CD14-positive monocyte (primary cell): ENCODE measurements around the gene CHERP. TPM values are rescaled to one million over a fixed set of nuclear protein-coding genes. Genes with fewer than 3 reads are reported as not detected.

ENCODE experiments used
- DNase-seq, 3 donors: peaks; one replicate each; pipeline ENCODE4 v3.0.0-alpha.2; 2011 to 2022
- H2AFZ ChIP-seq: 2 replicates; pipeline ENCODE4 v1.6.0; 2012; ENCODE audit warnings: mild to moderate bottlenecking, low read depth, low read length, inconsistent platforms; ENCODE audit not compliant: insufficient read depth, poor library complexity, severe bottlenecking
- H3K27ac ChIP-seq, 2 donors: 1 replicate in 1 of 2; 2 replicates in 1 of 2; pipeline ENCODE4 v1.5.1; 2012 to 2013; ENCODE audit warnings: low read length in 2 of 2, control low read depth in 1 of 2, inconsistent platforms in 1 of 2, low read depth in 1 of 2, mild to moderate bottlenecking in 1 of 2
- H3K27me3 ChIP-seq, 2 donors: one replicate each; pipeline versions ENCODE4 v1.6.0 to v1.6.1; 2011 to 2013; ENCODE audit warnings: low read length in 2 of 2; ENCODE audit not compliant: control insufficient read depth in 2 of 2, insufficient read depth in 2 of 2
- H3K36me3 ChIP-seq, 2 donors: replicated peaks in 1 of 2; 1 replicate in 1 of 2; 2 replicates in 1 of 2; pipeline versions ENCODE4 v1.5.1 to v1.6.1; 2012 to 2013; ENCODE audit warnings: low read length in 2 of 2, control low read depth in 1 of 2, inconsistent platforms in 1 of 2, mild to moderate bottlenecking in 1 of 2; ENCODE audit not compliant: insufficient read depth in 2 of 2, control insufficient read depth in 1 of 2
- H3K4me1 ChIP-seq, 2 donors: 1 replicate in 1 of 2; 2 replicates in 1 of 2; pipeline versions ENCODE4 v1.5.1 to v1.6.1; 2012 to 2013; ENCODE audit warnings: low read length in 2 of 2, control low read depth in 1 of 2, inconsistent platforms in 1 of 2, mild to moderate bottlenecking in 1 of 2, moderate library complexity in 1 of 2; ENCODE audit not compliant: insufficient read depth in 2 of 2, control insufficient read depth in 1 of 2
- H3K4me2 ChIP-seq: replicated peaks from 2 replicates; pipeline ENCODE3; 2012; ENCODE audit warnings: low read length, moderate library complexity, mild to moderate bottlenecking; ENCODE audit not compliant: poor library complexity, severe bottlenecking; ENCODE audit errors: extremely low read depth
- H3K4me3 ChIP-seq, 3 experiments: fragments of 200-600 bp in 1 of 3; sonication (generic) in 1 of 3; replicated peaks in 1 of 3; 1 replicate in 2 of 3; 2 replicates in 1 of 3; pipeline ENCODE4 v1.5.1; 2011 to 2013; ENCODE audit warnings: low read length in 3 of 3, mild to moderate bottlenecking in 3 of 3, control low read depth in 2 of 3, low read depth in 2 of 3, inconsistent platforms in 1 of 3, moderate library complexity in 1 of 3
- H3K79me2 ChIP-seq: 2 replicates; pipeline ENCODE4 v1.6.0; 2012; ENCODE audit warnings: mild to moderate bottlenecking, control low read depth, inconsistent platforms, low read length, moderate library complexity; ENCODE audit not compliant: insufficient read depth
- H3K9ac ChIP-seq: 2 replicates; pipeline ENCODE4 v1.6.0; 2017; ENCODE audit warnings: low read length, mild to moderate bottlenecking; ENCODE audit not compliant: insufficient read depth, poor library complexity, severe bottlenecking
- H3K9me3 ChIP-seq, 2 donors: replicated peaks in 1 of 2; 1 replicate in 1 of 2; 2 replicates in 1 of 2; pipeline versions ENCODE4 v1.5.1 to v1.6.1; 2012 to 2013; ENCODE audit warnings: low read length in 2 of 2, control low read depth in 1 of 2; ENCODE audit not compliant: control insufficient read depth in 1 of 2, insufficient read depth in 1 of 2
- H4K20me1 ChIP-seq: 2 replicates; pipeline ENCODE4 v1.6.0; 2012; ENCODE audit warnings: mild to moderate bottlenecking, low read length, control low read depth, moderate library complexity; ENCODE audit not compliant: insufficient read depth
- H3K27ac Mint-ChIP-seq, 7 donors: one replicate each; pipeline ENCODE4 v1.8.0; 2020; ENCODE audit warnings: mild to moderate bottlenecking in 7 of 7, mixed read lengths in 7 of 7, moderate library complexity in 6 of 7, inconsistent platforms in 2 of 7
- H3K27me3 Mint-ChIP-seq, 3 donors: one replicate each; pipeline ENCODE4 v1.8.0; 2021 to 2022; ENCODE audit warnings: low read depth in 3 of 3, mild to moderate bottlenecking in 3 of 3, mixed read lengths in 3 of 3, moderate library complexity in 3 of 3, inconsistent platforms in 1 of 3
- H3K36me3 Mint-ChIP-seq, 2 donors: one replicate each; pipeline ENCODE4 v1.8.0; 2020; ENCODE audit warnings: mixed read lengths in 2 of 2, inconsistent platforms in 1 of 2, mild to moderate bottlenecking in 1 of 2
- H3K4me1 Mint-ChIP-seq: one replicate; pipeline ENCODE4 v1.8.0; 2020; ENCODE audit warnings: mild to moderate bottlenecking, mixed read lengths
- H3K4me3 Mint-ChIP-seq, 2 donors: one replicate each; pipeline ENCODE4 v1.8.0; 2020; ENCODE audit warnings: mild to moderate bottlenecking in 2 of 2, mixed read lengths in 2 of 2, moderate library complexity in 1 of 2
- H3K9me3 Mint-ChIP-seq, 7 donors: one replicate each; pipeline ENCODE4 v1.8.0; 2020 to 2022; ENCODE audit warnings: mixed read lengths in 7 of 7, mild to moderate bottlenecking in 6 of 7, moderate library complexity in 6 of 7, inconsistent platforms in 2 of 7
- WGBS: methylation state at CpG from one replicate; pipeline ENCODE4 v1.1.5; 2013; ENCODE audit warnings: missing lambda C conversion rate; ENCODE audit not compliant: insufficient coverage; 5-methylcytosine and 5-hydroxymethylcytosine counted together
- intact Hi-C, 2 donors: fragments of 100-400 bp; cut with micrococcal nuclease; formaldehyde crosslinking; loops; one replicate each; pipeline versions ENCODE4 v1.15.0 to v1.15.1; 2023
- polyA plus RNA-seq, 3 donors: library from polyadenylated mRNA; depleted of rRNA in 1 of 3; unstranded in 2 of 3; stranded (reverse) in 1 of 3; fragments of 300-500 nt in 2 of 3; fragments of >200 nt in 1 of 3; fragmentation: Illumina TruSeq in 2 of 3; gene quantifications; 1 replicate in 2 of 3; 2 replicates in 1 of 3; pipeline ENCODE4 v1.2.3, GENCODE V29; 2012 to 2021
- TF ChIP-seq, protein P1 (sequence below): fragments of 200-600 bp; IDR thresholded peaks from one replicate; pipeline ENCODE4 v1.8.0; 2022; ENCODE audit warnings: antibody characterized with exemption, mild to moderate bottlenecking

CHERP gene
- polyA plus RNA-seq, 3 donors = 3.2 to 18.8 (median 5.3) TPM

DNA sequence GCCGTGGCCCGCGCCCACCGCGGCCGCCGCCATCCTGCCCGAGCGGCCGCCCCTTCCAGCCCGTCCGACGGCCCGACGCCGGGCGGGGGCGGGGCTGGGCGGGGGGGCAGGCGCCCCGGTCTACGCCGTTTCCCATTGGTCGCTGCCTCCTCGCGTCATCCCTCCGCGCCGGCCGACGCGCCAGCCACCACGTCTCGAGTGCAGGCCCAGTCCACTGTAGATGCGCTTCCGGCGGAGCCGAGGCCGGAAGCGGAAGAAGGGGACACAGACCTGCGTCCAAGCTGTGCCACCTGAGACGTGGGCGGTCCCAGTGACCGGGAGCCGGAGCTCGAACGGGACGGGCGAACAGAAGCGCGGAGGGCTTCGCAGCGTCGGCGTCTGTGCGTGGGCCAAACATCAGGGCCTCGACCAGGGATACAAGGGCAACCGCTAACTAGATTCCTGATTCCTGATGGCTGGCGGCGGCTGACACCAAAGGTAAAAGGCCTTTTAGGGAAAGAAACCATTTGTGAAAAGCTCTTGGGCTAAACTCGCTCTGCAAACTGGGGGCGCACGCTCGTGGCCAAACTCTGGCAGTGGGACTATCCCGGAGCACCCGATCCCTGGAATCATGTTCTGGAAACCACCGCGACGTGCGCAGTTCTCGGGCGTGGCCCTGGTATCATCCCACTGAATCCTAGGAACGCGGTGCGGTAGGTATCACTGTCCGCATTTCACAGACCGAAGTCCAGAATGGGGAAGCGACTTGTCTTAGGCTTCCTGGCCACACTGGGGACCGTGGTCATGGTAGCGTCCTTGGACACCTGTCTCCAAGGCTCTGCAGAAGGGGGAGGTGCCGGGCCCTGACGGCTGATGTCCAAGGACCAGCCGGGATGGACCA lies 30.3 kb upstream of the CHERP start, which contains the start of gene SLC35E1:
SLC35E1 (minus strand) TSS at position 84 of the 880 bp plus-strand sequence; CDS start at position 33, 51 bp downstream.
- under 1% methylated on average over 83 of the region's 83 CpGs for WGBS
- peaks cover 32 to 69% of the 10 kb centered on the region in 2 donors for H3K36me3 ChIP-seq
- H3K4me3 Mint-ChIP-seq = peak within 1 kb of the TSS; percentile 98 to 99
- H3K36me3 Mint-ChIP-seq = peaks cover 47 to 60% of the 10 kb centered on the region in 2 donors
- peak within 1 kb of the TSS; percentile 68 to 98 for H3K27ac ChIP-seq
- H3K9me3 ChIP-seq = no peaks in the 10 kb centered on the region
- peak within 1 kb of the TSS; percentile 86 to 99 (median 90) for H3K4me3 ChIP-seq
- H3K27me3 Mint-ChIP-seq = no peaks in the 10 kb centered on the region
- H3K4me1 Mint-ChIP-seq = peaks cover 32% of the 10 kb centered on the region
- H3K79me2 ChIP-seq = peaks cover 74% of the 10 kb centered on the region
- H3K4me1 ChIP-seq = peaks cover 30 to 39% of the 10 kb centered on the region in 2 donors
- intact Hi-C loops = loop anchor here (2.0 to 5.0 kb wide), 3 partner anchors 14 to 55 kb away; partner anchors contain the start of gene MED26 (in 1 of the 2)
- H3K9me3 Mint-ChIP-seq = peaks cover 0 to 3% (median 0%) of the 10 kb centered on the region in 7 donors
- H3K9ac ChIP-seq = peak within 1 kb of the TSS; percentile 88
- peak within 1 kb of the TSS; percentile 97 for H3K4me2 ChIP-seq
- H3K27ac Mint-ChIP-seq = peak within 1 kb of the TSS; percentile 97 to 99 (median 98)
- no peaks in the 10 kb centered on the region for H3K27me3 ChIP-seq
- DNase-seq = peak; percentile 94 to 97 (median 95)
- TF ChIP-seq, protein P1, sequence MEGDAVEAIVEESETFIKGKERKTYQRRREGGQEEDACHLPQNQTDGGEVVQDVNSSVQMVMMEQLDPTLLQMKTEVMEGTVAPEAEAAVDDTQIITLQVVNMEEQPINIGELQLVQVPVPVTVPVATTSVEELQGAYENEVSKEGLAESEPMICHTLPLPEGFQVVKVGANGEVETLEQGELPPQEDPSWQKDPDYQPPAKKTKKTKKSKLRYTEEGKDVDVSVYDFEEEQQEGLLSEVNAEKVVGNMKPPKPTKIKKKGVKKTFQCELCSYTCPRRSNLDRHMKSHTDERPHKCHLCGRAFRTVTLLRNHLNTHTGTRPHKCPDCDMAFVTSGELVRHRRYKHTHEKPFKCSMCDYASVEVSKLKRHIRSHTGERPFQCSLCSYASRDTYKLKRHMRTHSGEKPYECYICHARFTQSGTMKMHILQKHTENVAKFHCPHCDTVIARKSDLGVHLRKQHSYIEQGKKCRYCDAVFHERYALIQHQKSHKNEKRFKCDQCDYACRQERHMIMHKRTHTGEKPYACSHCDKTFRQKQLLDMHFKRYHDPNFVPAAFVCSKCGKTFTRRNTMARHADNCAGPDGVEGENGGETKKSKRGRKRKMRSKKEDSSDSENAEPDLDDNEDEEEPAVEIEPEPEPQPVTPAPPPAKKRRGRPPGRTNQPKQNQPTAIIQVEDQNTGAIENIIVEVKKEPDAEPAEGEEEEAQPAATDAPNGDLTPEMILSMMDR = no peak
- peak within 1 kb of the TSS; percentile 86 for H2AFZ ChIP-seq
- H4K20me1 ChIP-seq = peaks cover 54% of the 10 kb centered on the region

DNA sequence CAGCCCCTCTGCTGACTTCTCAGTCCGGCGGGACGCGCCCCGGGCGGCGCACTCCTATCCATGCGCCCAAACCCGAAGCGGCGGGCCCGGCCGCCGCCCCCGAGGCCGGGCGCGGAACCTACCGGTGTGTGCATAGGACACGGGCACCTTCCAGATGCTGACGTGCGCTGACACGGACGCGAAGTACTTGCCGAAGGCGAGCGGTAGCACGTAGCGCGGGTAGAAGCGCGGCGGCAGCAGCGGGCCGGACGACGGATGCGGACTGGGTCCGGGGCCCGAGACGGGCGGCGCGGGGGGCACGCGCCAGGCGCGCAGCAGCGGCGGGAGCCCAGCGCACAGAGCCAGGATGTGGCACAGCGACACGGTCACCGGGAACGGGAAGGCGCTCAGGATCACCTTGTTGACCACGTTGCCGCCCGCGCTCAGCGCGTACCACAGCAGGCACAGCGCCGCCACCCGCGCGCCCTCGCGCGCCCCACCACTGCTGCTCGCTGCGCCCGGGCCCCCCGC lies 29.6 kb upstream of the CHERP start:
- Histone ChIP-seq H3K9ac (peak overlapping the region; percentile 83), H3K9me3 (no peaks in the 10 kb centered on the region), H3K79me2 (peaks cover 67% of the 10 kb centered on the region), H3K27ac (peak overlapping the region; percentile 57 to 88), H3K4me3 (peak overlapping the region; percentile 61 to 99 (median 86)), H3K36me3 (peaks cover 33 to 69% of the 10 kb centered on the region in 2 donors), H3K27me3 (no peaks in the 10 kb centered on the region), H3K4me2 (peak overlapping the region; percentile 97), H4K20me1 (peaks cover 47% of the 10 kb centered on the region), H2AFZ (peak overlapping the region; percentile 77), H3K4me1 (peaks cover 30 to 39% of the 10 kb centered on the region in 2 donors)
- Mint-ChIP-seq H3K9me3 (peaks cover 0 to 3% (median 0%) of the 10 kb centered on the region in 7 donors), H3K27ac (peak overlapping the region in 6 of 7 donors; percentile 82 to 98 (median 88)), H3K27me3 (no peaks in the 10 kb centered on the region), H3K4me1 (peaks cover 32% of the 10 kb centered on the region), H3K36me3 (peaks cover 49 to 65% of the 10 kb centered on the region in 2 donors), H3K4me3 (peak overlapping the region; percentile 83 to 93)
- peak in 1 of 3 donors; percentile 32 for DNase-seq
- TF ChIP-seq, protein P1 = no peak
- under 1% methylated on average over 75 of the region's 75 CpGs for WGBS
- intact Hi-C loops = loop anchor here (2.0 to 5.0 kb wide), 5 partner anchors 15 to 55 kb away; partner anchors contain the start of genes CHERP (in 1 of the 2) and MED26 (in 1 of the 2)
